HG02759 (cell line): ENCODE measurements around the gene MTUS2.

Experiments used
- ATAC-seq: cut with Tn5 transposase; IDR thresholded peaks from one replicate; pipeline ENCODE4 v1.9.1; 2021; ENCODE audit warnings: mild to moderate bottlenecking, moderate library complexity; ENCODE audit not compliant: unreplicated experiment

Gene MTUS2

GRCh38 chr13:29499506-29500165 is 679.5 kb downstream of the MTUS2 start:
- ATAC-seq = no peak

DNA sequence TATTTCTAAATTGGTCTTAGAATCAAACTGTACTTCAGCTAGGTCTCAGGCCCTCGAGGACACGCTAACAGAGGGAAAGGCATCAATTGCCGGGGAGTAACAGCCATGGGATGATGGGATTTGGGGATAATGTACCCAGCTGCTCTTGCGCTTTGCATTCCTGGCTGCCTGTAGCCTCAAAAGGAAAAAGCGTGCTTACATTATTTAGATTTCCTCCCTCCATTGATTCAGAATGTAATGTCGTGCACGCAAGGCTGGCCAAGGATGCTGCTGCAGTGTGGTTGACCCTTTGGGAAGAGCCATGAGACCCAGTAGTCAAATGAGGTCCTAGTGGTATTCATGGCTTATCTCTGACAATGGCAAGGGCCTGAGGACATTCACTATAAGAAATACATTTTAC is 680.2 kb downstream of the MTUS2 start:
- no peak for ATAC-seq

DNA sequence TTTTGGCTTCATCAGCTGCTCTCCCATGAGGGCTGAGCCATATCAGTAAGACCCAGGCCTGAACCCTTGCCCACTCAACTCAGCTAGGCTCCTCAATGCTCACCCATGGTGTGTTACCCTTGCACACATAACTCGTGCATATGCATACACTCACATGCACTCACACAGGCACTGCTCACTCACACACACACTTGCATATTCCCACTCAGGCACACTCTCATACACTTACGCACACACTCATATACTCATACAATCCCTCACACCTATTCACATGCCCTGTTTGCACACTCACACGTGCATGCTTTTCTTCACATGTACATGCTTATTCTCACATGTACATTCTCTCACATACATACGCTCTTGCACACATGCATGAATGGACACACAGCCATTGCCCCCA is 681.5 kb downstream of the MTUS2 start:
- no peak for ATAC-seq

- no peak for ATAC-seq
These were observed 682.4 kb downstream of the MTUS2 start for GRCh38 chr13:29502391-29503008.

- ATAC-seq = no peak
These were observed 683.1 kb downstream of the MTUS2 start for GRCh38 chr13:29503041-29503837.

DNA sequence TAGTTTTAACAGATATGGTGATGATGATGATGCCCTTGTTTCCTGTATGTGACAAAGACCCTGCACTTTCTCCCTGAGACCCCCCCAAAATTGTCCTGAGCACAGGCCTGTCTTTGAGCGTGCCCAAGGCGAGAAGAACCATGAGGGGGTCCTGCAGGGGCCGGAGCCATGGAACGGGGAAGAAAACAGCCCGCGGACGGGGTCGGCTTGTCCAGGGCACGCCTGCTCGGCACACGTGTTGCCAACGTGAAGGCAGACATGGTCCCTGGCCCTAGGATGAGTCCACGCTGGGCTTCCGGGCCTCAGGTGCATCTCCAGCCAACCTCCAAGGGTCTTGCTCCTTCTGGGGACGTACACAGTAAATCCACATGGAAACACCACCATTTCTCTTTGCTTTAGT is 684.6 kb downstream of the MTUS2 start:
- ATAC-seq = no peak

GRCh38 chr13:29505511-29505910 is 685.4 kb downstream of the MTUS2 start:
- ATAC-seq = no peak

DNA sequence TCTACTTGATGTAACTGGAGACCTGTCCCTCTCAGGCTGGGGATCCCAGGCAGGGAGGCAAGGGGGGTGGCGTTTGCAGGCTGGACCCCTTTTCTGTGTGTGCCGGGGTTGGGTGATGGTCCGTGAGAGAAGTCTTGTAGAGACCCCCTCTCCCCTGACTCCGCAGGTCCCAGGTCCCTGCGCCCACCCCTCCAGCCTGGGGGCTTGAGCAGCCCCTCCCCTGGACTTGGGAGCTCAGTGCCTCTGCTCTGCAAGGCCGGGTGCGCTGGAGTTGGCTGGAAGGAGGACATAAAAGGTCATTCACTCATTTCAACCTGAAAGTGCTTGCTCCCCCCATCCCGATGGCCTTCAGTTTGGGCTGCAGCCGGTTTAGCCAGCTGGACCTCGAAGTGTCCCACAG is 685.8 kb downstream of the MTUS2 start:
- no peak for ATAC-seq

DNA sequence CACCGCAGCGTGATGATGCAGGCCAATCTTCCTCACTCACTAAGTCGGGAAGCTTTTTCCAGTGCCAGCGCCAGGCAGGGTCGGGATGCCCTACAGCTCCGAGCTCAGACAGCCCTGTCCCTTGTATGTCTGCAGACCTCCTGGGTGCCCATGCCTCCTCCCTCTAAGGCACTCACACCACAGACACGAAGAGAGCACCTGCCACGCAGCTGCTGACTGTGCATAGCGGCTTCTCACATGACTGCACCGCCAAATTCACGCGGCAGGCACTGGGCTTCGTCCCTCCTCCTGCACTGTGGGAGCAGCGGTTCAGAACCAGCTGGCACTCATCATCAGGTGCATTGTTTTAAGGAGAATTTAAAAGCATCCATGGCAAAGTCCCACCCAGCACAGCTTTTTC is 687.2 kb downstream of the MTUS2 start:
- ATAC-seq = no peak

GRCh38 chr13:29508130-29508875 is 688.2 kb downstream of the MTUS2 start:
- ATAC-seq = peak; percentile 76

DNA sequence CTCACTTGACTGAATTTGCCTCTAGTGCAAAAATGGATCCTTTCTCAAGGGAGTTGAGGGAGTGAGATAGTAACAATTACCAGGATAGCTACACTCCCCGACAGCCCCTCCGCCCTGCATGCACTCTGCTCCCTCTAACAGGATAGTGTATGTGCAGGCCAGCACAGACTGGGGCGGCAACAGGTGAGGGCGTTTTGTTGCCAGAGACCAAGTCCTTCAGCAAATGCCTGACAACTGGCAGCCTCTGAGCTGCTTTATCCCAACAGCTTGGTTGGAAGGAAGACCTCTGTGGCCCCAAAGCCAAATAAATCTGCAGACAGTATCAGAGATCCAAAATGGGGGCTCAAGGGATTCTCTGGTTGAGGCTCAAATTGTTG is 688.7 kb downstream of the MTUS2 start:
- ATAC-seq = no peak

DNA sequence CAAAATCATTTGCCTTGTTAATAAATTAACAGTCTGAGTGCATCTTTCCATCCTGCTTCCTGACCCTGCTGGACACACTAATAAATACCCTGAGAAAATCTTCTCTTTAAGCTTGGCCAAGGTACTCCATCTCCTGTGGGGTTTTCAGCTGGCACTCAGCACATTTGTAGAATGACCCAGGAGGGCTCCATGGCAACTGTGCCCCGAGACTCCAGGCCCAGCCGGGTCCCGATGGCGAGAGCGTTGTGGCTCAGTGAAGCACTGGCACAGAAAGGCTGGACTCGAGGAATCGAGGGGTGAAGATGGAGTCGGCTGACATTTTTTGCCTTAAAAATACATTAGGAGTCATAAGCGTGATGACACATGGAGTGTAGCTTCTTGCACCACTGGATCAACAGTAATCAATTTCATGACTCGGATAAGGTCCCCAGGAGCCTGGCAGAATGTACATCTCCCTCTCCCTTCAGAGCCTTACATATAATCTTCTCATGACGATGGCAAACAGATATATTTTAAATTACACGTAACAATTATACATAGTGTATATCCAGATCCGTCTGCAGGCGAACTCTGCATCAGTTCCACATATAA is 690.0 kb downstream of the MTUS2 start:
- ATAC-seq = no peak

DNA sequence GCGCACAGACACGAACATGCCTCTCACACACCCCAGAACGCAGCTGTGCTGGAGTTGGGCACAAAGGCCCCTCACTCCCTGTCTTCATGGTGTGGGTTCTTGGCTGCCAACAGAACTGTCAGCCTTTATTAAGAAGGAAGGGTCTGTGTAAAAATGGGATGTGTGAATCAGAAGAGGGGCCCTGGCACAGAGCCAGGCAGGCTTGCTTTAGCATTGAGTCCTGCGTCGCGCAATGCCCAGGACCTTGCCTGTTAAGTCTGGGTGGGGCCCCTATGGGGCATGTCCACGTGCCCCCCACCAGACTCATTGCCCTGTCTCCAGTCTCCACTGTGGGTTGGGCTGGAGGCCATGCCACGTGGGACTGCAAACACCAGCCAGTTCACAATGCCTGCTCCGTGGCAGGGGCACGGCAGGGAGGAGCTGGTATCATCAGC is 690.5 kb downstream of the MTUS2 start:
- no peak for ATAC-seq

- ATAC-seq = no peak
These were observed 691.1 kb downstream of the MTUS2 start for GRCh38 chr13:29511106-29511796.

- no peak for ATAC-seq
These were observed 691.8 kb downstream of the MTUS2 start for GRCh38 chr13:29511980-29512379.

DNA sequence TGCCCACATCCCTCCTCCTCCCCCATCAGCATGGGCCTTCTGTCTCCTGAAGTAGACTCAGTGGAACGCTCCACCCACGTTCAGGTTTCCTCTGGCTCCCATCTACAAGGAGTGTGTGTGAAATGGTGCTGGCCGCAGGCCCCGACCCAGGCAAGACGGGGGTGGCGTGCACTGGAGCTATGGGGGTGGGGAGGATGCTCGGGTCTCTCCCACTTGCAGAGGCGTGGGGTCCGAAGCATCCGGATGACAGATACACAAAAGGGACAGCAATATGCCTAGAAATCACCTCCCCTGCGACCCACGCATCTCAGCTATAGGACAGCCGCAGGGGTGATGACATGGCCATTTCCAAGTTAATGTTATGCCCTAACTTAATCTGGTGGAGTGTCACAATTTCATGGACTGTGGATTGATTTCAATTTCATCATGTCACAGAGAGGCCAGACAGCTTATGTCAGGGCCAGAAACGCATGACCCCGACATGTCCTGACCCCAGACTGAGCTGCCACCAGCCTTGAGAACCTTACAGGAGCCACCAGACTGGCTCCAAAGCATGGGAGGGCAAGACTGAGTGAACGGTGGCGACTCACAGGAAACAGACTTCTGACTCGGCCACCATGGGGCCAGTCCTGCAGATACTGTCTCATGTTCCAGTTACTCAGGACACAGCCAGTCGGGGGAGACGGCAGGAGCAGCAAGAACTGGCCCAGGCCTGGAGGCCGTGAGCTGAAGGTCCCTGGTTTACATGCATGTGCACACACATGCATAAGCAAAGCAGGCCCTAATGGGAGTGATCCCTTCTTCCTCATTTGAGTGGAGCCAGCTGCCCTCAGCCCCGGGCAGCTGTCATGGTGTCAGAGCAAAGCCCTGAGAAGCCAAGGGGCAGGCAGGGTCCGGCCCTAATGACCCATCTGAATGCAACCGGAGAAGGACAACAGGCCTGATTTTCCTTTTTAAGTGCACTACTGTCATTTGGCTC is 693.2 kb downstream of the MTUS2 start:
- no peak for ATAC-seq

- ATAC-seq = no peak
These were observed 694.0 kb downstream of the MTUS2 start for GRCh38 chr13:29513981-29514719.

DNA sequence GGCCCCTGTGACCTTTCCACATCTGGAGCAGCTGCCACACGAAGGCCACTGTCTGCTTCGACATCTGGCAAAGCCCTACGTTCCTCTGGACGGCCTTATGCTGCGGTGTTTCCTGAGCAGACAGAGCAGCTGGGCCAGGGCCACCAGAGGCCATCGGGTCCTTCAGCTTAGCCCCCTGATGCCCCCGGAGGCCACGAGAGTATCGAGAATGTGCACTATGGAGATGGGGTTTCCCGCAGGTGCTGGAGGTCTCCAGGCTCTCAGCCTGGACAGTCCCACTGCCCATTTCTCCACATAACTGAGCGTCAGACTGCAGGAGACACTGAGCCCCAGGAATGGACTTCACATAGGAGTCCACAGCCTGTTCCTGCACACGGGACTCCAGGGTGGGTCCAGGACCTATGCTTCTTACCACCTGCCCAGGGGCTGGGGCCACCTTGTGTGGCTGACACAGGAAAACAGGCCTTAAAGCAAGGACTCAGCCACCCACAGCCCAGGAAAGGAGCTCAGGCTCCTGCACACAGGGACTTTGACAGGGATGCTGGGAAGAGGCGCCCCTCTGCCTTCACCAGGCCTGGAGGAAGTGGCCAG is 694.7 kb downstream of the MTUS2 start:
- ATAC-seq = no peak
